ENCODE data around the gene MICA. TPM values are rescaled to one million over a fixed set of nuclear protein-coding genes. Genes with fewer than 3 reads are reported as not detected.
"Not testable (repeated sequence)": the region's sequence is repeated elsewhere in the genome, so short reads cannot be mapped to it uniquely, and the experiment has no call there.

The MICA gene
- total RNA-seq, 1 experiment from 2014 or later: 36.1 TPM

GRCh38 chr6:31412506-31412905 is 9.1 kb downstream of the MICA start:
- no peak for DNase-seq (ENCODE audit: low spot score)

- DNase-seq (ENCODE audit: low spot score): not testable (repeated sequence)
Measured at GRCh38 chr6:31414148-31414770, 10.9 kb downstream of the MICA start.

GRCh38 chr6:31414771-31415265 is 11.4 kb downstream of the MICA start:
- no peak for DNase-seq (ENCODE audit: low spot score)

- no peak for DNase-seq (ENCODE audit: low spot score)
Measured at GRCh38 chr6:31416394-31417014, 13.1 kb downstream of the MICA start.

- DNase-seq (ENCODE audit: low spot score): no peak
Measured at GRCh38 chr6:31418251-31418650, 14.9 kb downstream of the MICA start.

GRCh38 chr6:31419842-31420241 is 16.4 kb downstream of the MICA start:
- no peak for DNase-seq (ENCODE audit: low spot score)

- DNase-seq (ENCODE audit: low spot score): no peak
Measured at GRCh38 chr6:31420546-31420945, 17.2 kb downstream of the MICA start.

- DNase-seq (ENCODE audit: low spot score): no peak
Measured at GRCh38 chr6:31422587-31422986, 19.2 kb downstream of the MICA start.

GRCh38 chr6:31423550-31423949 is 20.2 kb downstream of the MICA start:
- DNase-seq (ENCODE audit: low spot score): no peak

- DNase-seq (ENCODE audit: low spot score): no peak
Measured at GRCh38 chr6:31426395-31427354, 23.3 kb downstream of the MICA start.

GRCh38 chr6:31430449-31430848 is 27.1 kb downstream of the MICA start:
- no peak for DNase-seq (ENCODE audit: low spot score)

- not testable (repeated sequence) for DNase-seq (ENCODE audit: low spot score)
Measured at GRCh38 chr6:31435051-31435450, 31.7 kb downstream of the MICA start.

GRCh38 chr6:31438222-31438621 is 34.8 kb downstream of the MICA start:
- DNase-seq (ENCODE audit: low spot score): no peak

- no peak for DNase-seq (ENCODE audit: low spot score)
Measured at GRCh38 chr6:31438677-31439076, 35.3 kb downstream of the MICA start.

- peak; percentile 82 for DNase-seq (ENCODE audit: low spot score)
Measured at GRCh38 chr6:31441365-31442267, 38.2 kb downstream of the MICA start.

- DNase-seq (ENCODE audit: low spot score): no peak
Measured at GRCh38 chr6:31446481-31446880, 43.1 kb downstream of the MICA start.

GRCh38 chr6:31446999-31447789 is 43.8 kb downstream of the MICA start:
- not testable (repeated sequence) for DNase-seq (ENCODE audit: low spot score)

GRCh38 chr6:31450751-31451150 is 47.4 kb downstream of the MICA start:
- DNase-seq (ENCODE audit: low spot score): no peak

GRCh38 chr6:31452859-31453258 is 49.5 kb downstream of the MICA start:
- no peak for DNase-seq (ENCODE audit: low spot score)

GRCh38 chr6:31453259-31453658 is 49.9 kb downstream of the MICA start:
- DNase-seq (ENCODE audit: low spot score): no peak

Data from HT-29 (cell line).